ENCODE results near the gene SMARCAD1.

The SMARCAD1 gene

DNA sequence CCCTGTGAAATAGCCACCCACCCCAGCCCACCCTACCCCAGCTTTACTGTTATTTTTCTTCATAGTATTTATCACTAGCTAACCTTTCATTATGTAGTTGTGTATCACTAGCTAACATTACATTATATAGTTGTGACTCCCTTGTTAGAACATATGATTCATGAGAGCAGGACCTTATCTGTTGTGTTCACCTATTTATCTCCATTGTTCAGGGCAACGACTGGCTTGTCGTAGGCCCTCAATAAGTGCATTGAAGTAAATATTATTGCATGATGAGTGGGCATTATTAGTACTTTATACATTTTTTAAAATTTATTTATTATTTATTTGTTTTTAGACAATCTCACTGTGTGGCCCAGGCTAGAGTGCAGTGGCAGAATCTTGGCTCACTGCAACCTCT is 4.2 kb downstream of the SMARCAD1 start:
- TF ChIP-seq, protein P1, sequence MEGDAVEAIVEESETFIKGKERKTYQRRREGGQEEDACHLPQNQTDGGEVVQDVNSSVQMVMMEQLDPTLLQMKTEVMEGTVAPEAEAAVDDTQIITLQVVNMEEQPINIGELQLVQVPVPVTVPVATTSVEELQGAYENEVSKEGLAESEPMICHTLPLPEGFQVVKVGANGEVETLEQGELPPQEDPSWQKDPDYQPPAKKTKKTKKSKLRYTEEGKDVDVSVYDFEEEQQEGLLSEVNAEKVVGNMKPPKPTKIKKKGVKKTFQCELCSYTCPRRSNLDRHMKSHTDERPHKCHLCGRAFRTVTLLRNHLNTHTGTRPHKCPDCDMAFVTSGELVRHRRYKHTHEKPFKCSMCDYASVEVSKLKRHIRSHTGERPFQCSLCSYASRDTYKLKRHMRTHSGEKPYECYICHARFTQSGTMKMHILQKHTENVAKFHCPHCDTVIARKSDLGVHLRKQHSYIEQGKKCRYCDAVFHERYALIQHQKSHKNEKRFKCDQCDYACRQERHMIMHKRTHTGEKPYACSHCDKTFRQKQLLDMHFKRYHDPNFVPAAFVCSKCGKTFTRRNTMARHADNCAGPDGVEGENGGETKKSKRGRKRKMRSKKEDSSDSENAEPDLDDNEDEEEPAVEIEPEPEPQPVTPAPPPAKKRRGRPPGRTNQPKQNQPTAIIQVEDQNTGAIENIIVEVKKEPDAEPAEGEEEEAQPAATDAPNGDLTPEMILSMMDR (IDR thresholded peaks at IDR 0.05; ENCODE audit: insufficient read depth, missing control alignments) = no peak
- DNase-seq (ENCODE audit: insufficient read length, low spot score) (no peak), FAIRE-seq (no peak)

DNA sequence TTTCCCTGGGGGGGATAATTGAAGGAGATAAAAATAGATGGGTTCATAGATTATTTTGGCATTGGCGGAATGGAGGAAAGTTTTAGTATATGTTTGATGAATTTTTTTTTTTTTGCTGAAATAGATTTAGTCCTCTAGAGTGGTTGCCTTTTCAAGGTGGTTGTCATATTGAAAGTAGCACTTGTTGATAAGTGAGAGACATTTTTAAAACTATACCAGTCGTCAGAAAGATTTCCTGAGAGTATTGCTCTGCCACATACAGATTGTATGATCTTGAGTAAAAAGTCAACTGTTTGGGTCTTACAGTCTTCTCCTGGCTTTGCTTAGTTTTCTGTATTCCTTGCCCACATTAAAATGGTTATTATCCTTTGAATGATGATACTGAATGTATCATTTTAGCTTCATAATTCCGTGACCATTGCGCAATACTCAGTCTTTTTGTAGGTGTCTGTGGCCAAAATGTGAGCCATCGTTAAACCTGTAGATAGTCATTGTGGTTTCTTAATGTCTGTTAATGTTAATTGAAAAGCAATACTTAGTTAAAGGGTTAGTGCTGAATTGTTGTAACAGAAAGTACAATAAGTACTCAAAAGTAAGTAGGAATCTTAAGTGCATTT is 7.1 kb downstream of the SMARCAD1 start:
- TF ChIP-seq, protein P1 (IDR thresholded peaks at IDR 0.05; ENCODE audit: insufficient read depth, missing control alignments) = no peak
- no peak for DNase-seq (ENCODE audit: insufficient read length, low spot score)
- FAIRE-seq = peak; percentile 32

DNA sequence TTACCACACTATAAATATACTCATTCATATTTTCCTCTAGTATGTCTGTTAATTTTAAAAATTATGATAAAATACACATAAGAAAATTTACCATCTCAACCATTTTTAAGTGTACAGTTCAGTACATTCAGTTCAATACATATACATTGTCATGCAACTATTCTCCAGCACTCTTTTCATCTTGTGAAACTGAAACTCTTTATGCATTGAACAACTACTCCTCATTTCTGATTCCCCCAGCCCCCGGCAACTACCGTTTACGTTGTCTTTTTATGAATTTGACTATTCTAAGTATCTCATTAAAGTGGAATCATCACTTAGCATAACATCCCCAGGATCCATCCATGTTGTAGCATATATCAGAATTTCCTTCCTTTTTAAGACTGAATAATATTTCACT is 8.7 kb downstream of the SMARCAD1 start:
- FAIRE-seq (no peak), DNase-seq (ENCODE audit: insufficient read length, low spot score) (no peak)
- TF ChIP-seq, protein P1 (IDR thresholded peaks at IDR 0.05; ENCODE audit: insufficient read depth, missing control alignments) = no peak

DNA sequence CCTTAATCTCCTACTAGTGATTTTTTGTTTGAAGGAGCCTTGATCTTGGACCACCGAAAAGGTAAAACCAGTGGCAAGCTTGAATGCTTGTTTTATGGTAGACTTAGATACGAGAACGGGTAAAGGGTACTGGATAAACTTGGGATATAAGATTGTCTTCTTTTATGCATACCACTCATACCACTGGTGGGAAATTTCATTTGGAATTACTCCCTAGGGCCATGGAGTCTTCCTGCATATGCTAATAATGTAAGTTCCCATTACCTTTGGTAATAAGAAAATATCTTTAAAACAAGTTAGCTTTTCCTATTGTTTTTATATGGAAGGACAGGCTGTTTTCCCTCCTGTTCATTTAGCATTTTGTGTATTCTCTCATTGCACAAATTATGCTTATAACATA is 11.7 kb downstream of the SMARCAD1 start:
- FAIRE-seq (no peak), DNase-seq (ENCODE audit: insufficient read length, low spot score) (no peak)
- TF ChIP-seq, protein P1 (IDR thresholded peaks at IDR 0.05; ENCODE audit: insufficient read depth, missing control alignments) = no peak

DNA sequence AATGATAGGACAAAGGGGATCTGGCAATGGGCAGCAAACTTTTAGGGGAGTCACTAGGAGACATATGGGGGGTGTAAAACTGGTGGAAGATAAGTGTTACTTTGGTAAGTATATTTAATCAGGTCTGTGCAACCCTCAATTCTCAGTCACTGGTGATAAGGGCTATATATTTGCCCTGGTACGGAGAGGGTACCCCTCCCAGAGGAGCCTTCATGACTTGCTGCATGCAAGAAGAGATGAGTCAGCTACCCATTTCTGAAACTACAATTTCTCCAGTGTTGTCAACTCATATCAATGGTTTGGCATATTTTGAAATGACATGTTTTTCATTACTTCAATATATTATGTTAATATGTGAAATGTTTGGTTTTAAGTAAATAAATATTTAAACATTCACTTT is 14.3 kb downstream of the SMARCAD1 start:
- DNase-seq (ENCODE audit: insufficient read length, low spot score) (no peak), FAIRE-seq (no peak)
- TF ChIP-seq, protein P1 (IDR thresholded peaks at IDR 0.05; ENCODE audit: insufficient read depth, missing control alignments) = no peak

DNA sequence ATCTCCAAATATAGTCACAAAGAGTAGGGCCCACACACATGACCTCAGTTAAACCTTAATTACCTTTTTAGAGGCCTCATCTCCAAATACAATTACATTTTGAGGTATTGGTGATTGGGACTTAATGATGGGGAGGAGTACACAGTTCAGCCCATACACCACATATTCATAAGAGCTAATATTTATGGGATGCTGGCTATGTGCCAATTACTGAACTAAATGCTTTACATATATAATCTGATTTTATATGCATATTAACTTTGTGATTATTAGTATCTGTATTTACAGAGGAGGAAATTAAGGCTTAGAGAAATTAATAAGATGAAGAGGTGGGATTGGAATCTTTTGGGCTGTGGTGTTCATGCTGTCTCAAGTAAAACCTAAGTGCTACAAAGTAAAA is 17.8 kb downstream of the SMARCAD1 start:
- TF ChIP-seq, protein P1 (IDR thresholded peaks at IDR 0.05; ENCODE audit: insufficient read depth, missing control alignments) = no peak
- FAIRE-seq (no peak), DNase-seq (ENCODE audit: insufficient read length, low spot score) (no peak)

DNA sequence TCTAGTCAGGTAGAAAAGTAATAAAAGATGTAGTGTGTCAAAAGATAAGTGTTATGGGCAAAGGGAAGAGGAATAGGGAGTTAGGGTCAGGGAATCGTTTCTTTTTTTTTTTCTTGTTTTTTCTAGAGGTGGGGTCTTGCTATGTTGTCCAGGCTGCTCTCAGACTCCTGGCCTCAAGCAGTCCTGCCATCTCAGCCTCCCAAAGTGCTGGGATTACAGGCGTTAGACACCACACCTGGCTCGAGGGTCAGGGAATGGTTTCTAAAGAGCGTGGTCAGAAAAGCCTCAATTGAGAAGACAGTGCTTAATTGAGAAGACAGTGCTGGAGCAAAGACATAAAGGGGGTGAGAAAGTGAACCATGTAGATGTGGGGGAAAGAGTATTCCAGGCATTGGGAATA is 19.1 kb downstream of the SMARCAD1 start:
- no peak for FAIRE-seq
- TF ChIP-seq, protein P1 (IDR thresholded peaks at IDR 0.05; ENCODE audit: insufficient read depth, missing control alignments) = no peak
- DNase-seq (ENCODE audit: insufficient read length, low spot score) = no peak
